A549 (cell line): ENCODE results near the gene PRKX.

ENCODE experiments used
- CEBPB ChIP-seq, 2 experiments: fragments of >200 bp in 1 of 2; sonication (Bioruptor Twin) in 1 of 2; formaldehyde crosslinking in 1 of 2; IDR thresholded peaks; 2 replicates each; pipeline ENCODE4 v1.6.1; 2012 to 2016
- CTCF ChIP-seq: fragments of >200 bp; sonication (Bioruptor Twin); formaldehyde crosslinking; IDR thresholded peaks from 3 replicates; pipeline ENCODE4 v1.5.1; 2016
- ELK1 ChIP-seq: fragments of 150-350 bp; IDR thresholded peaks from 2 replicates; pipeline ENCODE4 v1.6.1; 2014; ENCODE audit warnings: low read depth, mild to moderate bottlenecking, low read length
- EP300 ChIP-seq, 2 experiments: fragments of >200 bp; sonication (Bioruptor Twin); formaldehyde crosslinking; IDR thresholded peaks; 2 replicates in 1 of 2; 3 replicates in 1 of 2; pipeline ENCODE4 v1.6.1; 2016 to 2017
- JUNB ChIP-seq: fragments of >200 bp; sonication (Bioruptor Twin); formaldehyde crosslinking; IDR thresholded peaks from 2 replicates; pipeline ENCODE4 v1.6.1; 2016
- KDM1A ChIP-seq: fragments of 200-600 bp; sonication (generic); IDR thresholded peaks from 2 replicates; pipeline ENCODE4 v1.6.1; 2016; ENCODE audit warnings: low read depth, mild to moderate bottlenecking
- MAFK ChIP-seq: fragments of 450-650 bp; IDR thresholded peaks from 2 replicates; pipeline ENCODE4 v1.6.1; 2014; ENCODE audit not compliant: partially characterized antibody
- MAX ChIP-seq: IDR thresholded peaks from 2 replicates; pipeline ENCODE4 v1.6.1; 2012
- MAZ ChIP-seq: fragments of 150-350 bp; IDR thresholded peaks from 2 replicates; pipeline ENCODE4 v1.6.1; 2014; ENCODE audit warnings: antibody characterized with exemption, low read depth, low read length, borderline replicate concordance
- POLR2A ChIP-seq: IDR thresholded peaks from 2 replicates; pipeline ENCODE4 v1.6.1; 2012; ENCODE audit warnings: mild to moderate bottlenecking, low read length
- RAD21 ChIP-seq, 2 experiments: fragments of >200 bp in 1 of 2; sonication (Bioruptor Twin) in 1 of 2; formaldehyde crosslinking in 1 of 2; IDR thresholded peaks in 1 of 2; conservative IDR thresholded peaks in 1 of 2; 2 replicates in 1 of 2; 3 replicates in 1 of 2; pipeline ENCODE4 v1.6.1; 2012 to 2018; ENCODE audit warnings: inconsistent platforms in 1 of 2
- RCOR1 ChIP-seq: fragments of 150-350 bp; IDR thresholded peaks from 2 replicates; pipeline ENCODE4 v1.6.1; 2014; ENCODE audit warnings: antibody characterized with exemption, low read length, low read depth
- RFX5 ChIP-seq: fragments of 450-650 bp; IDR thresholded peaks from 2 replicates; pipeline ENCODE4 v1.7.1; 2014; ENCODE audit warnings: antibody characterized with exemption, mild to moderate bottlenecking, moderate library complexity
- ZFP36 ChIP-seq: fragments of 450-650 bp; IDR thresholded peaks from 2 replicates; pipeline ENCODE4 v1.6.1; 2014; ENCODE audit warnings: borderline replicate concordance; ENCODE audit not compliant: partially characterized antibody

DNA sequence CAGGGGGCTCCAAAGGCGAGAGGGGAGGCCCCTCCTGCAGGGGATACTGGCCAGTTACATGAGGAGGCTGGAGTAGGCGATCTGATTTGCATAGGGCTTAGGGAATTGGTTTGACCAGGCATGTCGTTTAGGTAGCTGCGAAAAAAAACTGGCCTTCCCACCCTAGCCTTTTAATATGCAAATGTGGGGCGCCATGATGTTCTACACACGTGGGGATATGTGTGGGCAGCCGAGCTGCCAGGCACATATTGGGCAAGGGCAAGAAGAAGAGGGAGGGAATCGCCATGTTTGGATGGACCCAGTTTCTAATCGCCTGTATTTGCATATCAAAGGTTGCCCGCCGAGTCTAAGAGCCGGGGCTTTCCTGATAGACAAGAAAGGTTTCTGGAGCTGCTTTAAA is 121.3 kb downstream of the PRKX start:
- no peak for TF ChIP-seq CTCF
- no peak for TF ChIP-seq MAX
- TF ChIP-seq POLR2A = no peak
- TF ChIP-seq KDM1A = no peak
- TF ChIP-seq RAD21 (conservative IDR thresholded peaks at IDR 0.05 in 1 of 2, IDR thresholded peaks at IDR 0.05 in 1 of 2) = no peak
- TF ChIP-seq ELK1 = no peak
- TF ChIP-seq MAZ = no peak
- no peak for TF ChIP-seq RFX5
- TF ChIP-seq EP300 (IDR thresholded peaks at IDR 0.05) = no peak
- TF ChIP-seq RCOR1 = no peak
- no peak for TF ChIP-seq JUNB
- no peak for TF ChIP-seq MAFK
- no peak for TF ChIP-seq CEBPB (IDR thresholded peaks at IDR 0.05)
- no peak for TF ChIP-seq ZFP36
